ENCODE data around the gene DUS2.
A peak's percentile ranks its signal among the peaks of the same experiment; 100 is the strongest.
"Not testable (repeated sequence)": the region's sequence is repeated elsewhere in the genome, so short reads cannot be mapped to it uniquely, and the experiment has no call there.

DUS2 gene

GRCh38 chr16:67998779-67999688 is 24.1 kb upstream of the DUS2 start, which contains the start of gene DPEP2:
TSS of gene DPEP2 (minus strand) at chr16:67999484. CDS start at chr16:67993212, 6,272 bp downstream.
- peak; percentile 9 for DNase-seq (ENCODE audit: low spot score)

- no peak for DNase-seq (ENCODE audit: low spot score)
Measured at GRCh38 chr16:67999985-68000384, 23.1 kb upstream of the DUS2 start.

- DNase-seq (ENCODE audit: low spot score) = no peak
Measured at GRCh38 chr16:68000450-68000849, 22.6 kb upstream of the DUS2 start.

GRCh38 chr16:68003031-68003430 is 20.1 kb upstream of the DUS2 start:
- no peak for DNase-seq (ENCODE audit: low spot score)

GRCh38 chr16:68005211-68005610 is 17.9 kb upstream of the DUS2 start:
- DNase-seq (ENCODE audit: low spot score) = no peak

GRCh38 chr16:68005786-68006286 is 17.2 kb upstream of the DUS2 start:
- DNase-seq (ENCODE audit: low spot score) = no peak

- no peak for DNase-seq (ENCODE audit: low spot score)
Measured at GRCh38 chr16:68009157-68009735, 13.8 kb upstream of the DUS2 start.

- DNase-seq (ENCODE audit: low spot score) = not testable (repeated sequence)
Measured at GRCh38 chr16:68009872-68010271, 13.2 kb upstream of the DUS2 start.

- no peak for DNase-seq (ENCODE audit: low spot score)
Measured at GRCh38 chr16:68013440-68013839, 9.6 kb upstream of the DUS2 start.

- DNase-seq (ENCODE audit: low spot score) = no peak
Measured at GRCh38 chr16:68015681-68016080, 7.4 kb upstream of the DUS2 start, which contains the start of gene DPEP2NB. TSS of gene DPEP2NB (minus strand) at chr16:68015911. CDS start at chr16:68015770, 141 bp downstream.

- no peak for DNase-seq (ENCODE audit: low spot score)
Measured at GRCh38 chr16:68019167-68019680, 3.9 kb upstream of the DUS2 start.

- DNase-seq (ENCODE audit: low spot score) = no peak
Measured at GRCh38 chr16:68021490-68021889, 1.6 kb upstream of the DUS2 start.

GRCh38 chr16:68022278-68022727 is 781 bp upstream of the DUS2 start:
- DNase-seq (ENCODE audit: low spot score) = no peak

GRCh38 chr16:68028996-68029395 is 5.9 kb downstream of the DUS2 start:
- DNase-seq (ENCODE audit: low spot score) = no peak

- DNase-seq (ENCODE audit: low spot score) = not testable (repeated sequence)
Measured at GRCh38 chr16:68030108-68030507, 7.0 kb downstream of the DUS2 start.

- DNase-seq (ENCODE audit: low spot score) = no peak
Measured at GRCh38 chr16:68031951-68032350, 8.9 kb downstream of the DUS2 start.

GRCh38 chr16:68033101-68033500 is 10.0 kb downstream of the DUS2 start:
- DNase-seq (ENCODE audit: low spot score) = no peak

- no peak for DNase-seq (ENCODE audit: low spot score)
Measured at GRCh38 chr16:68035227-68035626, 12.1 kb downstream of the DUS2 start.

- DNase-seq (ENCODE audit: low spot score) = no peak
Measured at GRCh38 chr16:68037841-68038597, 14.9 kb downstream of the DUS2 start.

- peak; percentile 81 for DNase-seq (ENCODE audit: low spot score)
Measured at GRCh38 chr16:68040506-68041288, 17.6 kb downstream of the DUS2 start.

- no peak for DNase-seq (ENCODE audit: low spot score)
Measured at GRCh38 chr16:68041783-68042182, 18.7 kb downstream of the DUS2 start.
